DMS 273 treated with DMSO at 0.1 percent for 48 hours (cell line): Measurements from ENCODE around the gene VPS33B.

Experiments
- DNase-seq: peaks from one replicate; lab custom pipeline; 2025; lab: John Stamatoyannopoulos, UW

VPS33B gene

GRCh38 chr15:90949979-90950675, 72.3 kb downstream of the VPS33B start:
- no peak for DNase-seq
